GM21723 (cell line): ENCODE measurements around the gene PRAME.
"Not testable (repeated sequence)": the region's sequence is repeated elsewhere in the genome, so short reads cannot be mapped to it uniquely, and the experiment has no call there.

Experiments
- ATAC-seq: cut with Tn5 transposase; IDR thresholded peaks from one replicate; pipeline ENCODE4 v1.9.1; 2021; ENCODE audit warnings: mild to moderate bottlenecking, moderate library complexity; ENCODE audit not compliant: unreplicated experiment

PRAME gene

GRCh38 chr22:22581524-22581923, 22.5 kb upstream of the PRAME start:
- not testable (repeated sequence) for ATAC-seq

GRCh38 chr22:22579869-22580604, 21.0 kb upstream of the PRAME start:
- ATAC-seq, result no peak

- ATAC-seq, result no peak
Measured at GRCh38 chr22:22578702-22579424, 19.8 kb upstream of the PRAME start.

GRCh38 chr22:22576989-22577427, 17.9 kb upstream of the PRAME start:
- ATAC-seq, result no peak

- no peak for ATAC-seq
Measured at GRCh38 chr22:22576244-22576988, 17.4 kb upstream of the PRAME start.

GRCh38 chr22:22574361-22574760, 15.3 kb upstream of the PRAME start:
- no peak for ATAC-seq

- ATAC-seq, result no peak
Measured at GRCh38 chr22:22573047-22573889, 14.2 kb upstream of the PRAME start.

GRCh38 chr22:22571862-22572261, 12.8 kb upstream of the PRAME start:
- no peak for ATAC-seq

- ATAC-seq, result no peak
Measured at GRCh38 chr22:22571429-22571828, 12.4 kb upstream of the PRAME start.

GRCh38 chr22:22569218-22569617, 10.2 kb upstream of the PRAME start:
- no peak for ATAC-seq

- no peak for ATAC-seq
Measured at GRCh38 chr22:22565981-22566380, 6.9 kb upstream of the PRAME start.

GRCh38 chr22:22558071-22558971, 744 bp downstream of the PRAME start:
- no peak for ATAC-seq

GRCh38 chr22:22556995-22557925, 1.8 kb downstream of the PRAME start:
- ATAC-seq, result no peak

- ATAC-seq, result no peak
Measured at GRCh38 chr22:22556578-22556977, 2.5 kb downstream of the PRAME start.

- no peak for ATAC-seq
Measured at GRCh38 chr22:22555596-22555995, 3.5 kb downstream of the PRAME start.

GRCh38 chr22:22554587-22555284, 4.3 kb downstream of the PRAME start:
- no peak for ATAC-seq

- no peak for ATAC-seq
Measured at GRCh38 chr22:22553735-22554586, 5.1 kb downstream of the PRAME start.
